ENCODE results near the gene OR10G4. TPM values are rescaled to one million over a fixed set of nuclear protein-coding genes. Genes with fewer than 3 reads are reported as not detected.
"Not testable (repeated sequence)": the region's sequence is repeated elsewhere in the genome, so short reads cannot be mapped to it uniquely, and the experiment has no call there.

Gene OR10G4, protein sequence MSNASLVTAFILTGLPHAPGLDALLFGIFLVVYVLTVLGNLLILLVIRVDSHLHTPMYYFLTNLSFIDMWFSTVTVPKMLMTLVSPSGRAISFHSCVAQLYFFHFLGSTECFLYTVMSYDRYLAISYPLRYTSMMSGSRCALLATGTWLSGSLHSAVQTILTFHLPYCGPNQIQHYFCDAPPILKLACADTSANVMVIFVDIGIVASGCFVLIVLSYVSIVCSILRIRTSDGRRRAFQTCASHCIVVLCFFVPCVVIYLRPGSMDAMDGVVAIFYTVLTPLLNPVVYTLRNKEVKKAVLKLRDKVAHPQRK
- total RNA-seq (2014; rRNA removed; shearing (Covaris generic)), result not detected in 2 replicates

GRCh38 chr11:124012697-124013096 is at the start of gene OR10G4:
Gene OR10G4, plus strand, starts transcription at chr11:124012997. Its CDS starts 2,578 bp downstream, at chr11:124015575.
- no peak for DNase-seq (ENCODE audit: low read depth)

GRCh38 chr11:123973816-123974215 is 39.0 kb upstream of the OR10G4 start:
- DNase-seq (ENCODE audit: low read depth), result peak; percentile 82

DNA sequence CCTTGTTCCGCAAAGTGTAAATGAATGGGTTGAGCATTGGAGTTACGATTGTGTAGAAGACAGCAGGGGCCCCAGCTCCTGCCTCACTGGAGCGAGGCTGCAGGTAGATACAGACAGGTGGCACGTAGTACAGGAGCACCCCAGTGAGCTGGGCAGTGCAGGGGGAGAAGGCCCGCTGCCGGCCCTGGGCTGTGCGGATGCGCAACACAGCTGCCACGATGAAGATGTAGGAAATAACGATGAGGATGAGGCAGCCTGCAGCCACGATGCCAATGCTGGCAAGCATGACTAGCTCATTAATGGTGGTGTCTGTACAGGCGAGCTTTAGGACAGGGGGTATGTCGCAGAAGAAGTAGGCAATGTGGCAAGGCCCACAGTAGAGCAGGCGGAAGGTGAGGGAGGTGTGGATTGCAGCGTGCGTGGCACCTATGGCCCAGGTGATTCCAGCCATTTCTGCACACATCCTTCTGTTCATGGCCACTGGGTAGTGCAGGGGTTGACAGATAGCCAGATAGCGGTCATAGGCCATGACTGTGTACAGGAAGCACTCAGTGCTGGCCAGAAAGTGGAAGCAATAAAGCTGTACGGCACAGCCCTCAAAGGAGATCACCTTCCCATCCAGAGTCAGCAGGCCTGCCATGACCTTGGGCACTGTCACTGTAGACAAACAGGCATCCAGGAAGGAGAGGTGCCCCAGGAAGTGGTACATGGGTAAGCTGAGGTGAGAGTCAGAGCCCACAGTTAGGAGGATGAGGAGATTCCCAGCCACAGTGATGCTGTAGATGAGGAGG is 35.8 kb upstream of the OR10G4 start:
- DNase-seq (ENCODE audit: low read depth), result no peak

DNA sequence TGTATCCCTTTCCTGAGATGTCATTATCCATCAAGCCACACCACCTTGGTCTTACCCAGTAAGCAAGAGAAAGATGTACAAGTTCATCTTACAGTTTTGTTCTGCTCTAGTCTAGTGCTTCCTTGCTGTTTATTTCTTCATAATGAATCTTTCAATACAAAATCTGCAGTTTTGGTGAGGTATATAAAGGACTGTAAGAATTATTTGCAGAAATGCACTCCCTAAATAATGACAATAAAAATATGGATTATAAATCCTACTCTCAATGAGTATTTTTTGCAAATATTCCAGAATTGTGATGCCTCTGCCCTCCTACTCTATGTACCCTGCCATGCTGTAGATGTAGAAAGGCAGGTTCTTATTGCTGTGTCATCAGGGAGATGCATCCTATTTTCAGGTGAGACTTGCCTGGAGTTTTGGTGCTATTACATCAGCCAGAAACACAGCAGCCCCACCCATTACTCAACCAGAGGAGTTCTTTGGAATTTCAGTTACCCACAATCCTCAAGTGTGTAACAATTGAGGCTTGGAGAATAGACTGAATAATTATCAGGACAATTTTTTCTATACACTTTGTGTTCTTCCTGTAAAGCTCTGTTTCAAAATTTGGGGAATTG is 35.0 kb upstream of the OR10G4 start, which contains the start of gene OR10S1:
OR10S1 (minus strand) TSS at position 51 of the 617 bp plus-strand sequence. CDS start 117 bp downstream, outside the sequence.
- no peak for DNase-seq (ENCODE audit: low read depth)

- no peak for DNase-seq (ENCODE audit: low read depth)
Observed at GRCh38 chr11:123979311-123979710, 33.5 kb upstream of the OR10G4 start.

GRCh38 chr11:123995119-123995518 is 17.7 kb upstream of the OR10G4 start, which contains the start of gene OR10G6:
Gene OR10G6, minus strand, starts transcription at chr11:123995161. Its CDS starts 0 bp downstream, at chr11:123995161.
- no peak for DNase-seq (ENCODE audit: low read depth)

- not testable (repeated sequence) for DNase-seq (ENCODE audit: low read depth)
Observed at GRCh38 chr11:124015837-124016236, 3.0 kb downstream of the OR10G4 start.

- DNase-seq (ENCODE audit: low read depth), result no peak
Observed at GRCh38 chr11:124026498-124026897, 13.7 kb downstream of the OR10G4 start, which contains the start of gene OR10G8. Gene OR10G8, plus strand, starts transcription at chr11:124026798. Its CDS starts 2,825 bp downstream, at chr11:124029623.

DNA sequence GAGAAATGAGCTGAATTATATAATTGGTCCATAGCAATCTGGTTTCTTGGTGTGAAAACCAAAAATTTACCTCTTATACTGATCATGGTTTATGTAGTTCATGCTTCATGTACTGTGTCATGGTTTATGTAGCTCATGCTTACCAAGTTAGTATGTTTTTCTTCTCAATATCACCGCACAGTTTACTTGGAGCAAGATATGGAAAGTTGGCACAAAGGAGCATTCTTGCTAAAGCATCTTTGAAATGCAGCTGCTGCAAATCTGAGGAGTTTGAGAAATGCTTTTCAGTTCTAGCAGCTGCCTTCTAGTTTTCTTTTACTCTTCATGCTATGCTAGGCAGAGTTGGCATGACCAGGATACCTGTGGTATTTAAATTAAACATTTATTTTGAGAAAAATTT is 23.9 kb downstream of the OR10G4 start:
- DNase-seq (ENCODE audit: low read depth), result no peak

GRCh38 chr11:124039557-124039956 is 26.8 kb downstream of the OR10G4 start:
- no peak for DNase-seq (ENCODE audit: low read depth)

DNA sequence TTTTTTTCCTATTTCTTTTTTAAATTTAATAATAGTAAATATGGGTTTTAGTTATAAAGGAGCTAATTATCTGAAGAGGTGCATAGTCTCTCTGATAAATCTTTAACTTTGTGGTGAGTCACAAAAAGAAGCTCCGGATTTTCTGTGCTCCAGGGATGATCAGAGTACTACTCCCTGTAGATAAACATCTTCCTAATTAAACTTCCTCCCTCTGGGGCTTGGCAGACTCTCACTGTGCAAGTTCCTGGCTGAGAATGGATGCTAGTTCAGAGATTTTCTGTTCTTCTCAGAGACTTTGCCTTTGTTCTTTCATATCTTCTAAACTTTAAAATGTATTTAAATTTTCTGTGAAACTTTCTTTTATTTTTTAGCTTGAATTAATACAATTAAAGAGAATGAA is 28.5 kb downstream of the OR10G4 start, which contains the start of gene OR10G7:
OR10G7 (minus strand) TSS at position 72 of the 400 bp plus-strand sequence. CDS start 2,324 bp downstream, outside the sequence.
- DNase-seq (ENCODE audit: low read depth), result peak; percentile 25

GRCh38 chr11:124043420-124043819 is 30.6 kb downstream of the OR10G4 start:
- DNase-seq (ENCODE audit: low read depth), result no peak

GRCh38 chr11:124050748-124051147 is 38.0 kb downstream of the OR10G4 start:
- no peak for DNase-seq (ENCODE audit: low read depth)

- no peak for DNase-seq (ENCODE audit: low read depth)
Observed at GRCh38 chr11:124052966-124053365, 40.2 kb downstream of the OR10G4 start.

Other genes with a start within 250 kb of the OR10G4 start
- gene OR6M1, start 206.6 kb upstream of the OR10G4 start, total RNA-seq (2014; rRNA removed; shearing (Covaris generic)), result not detected in 2 replicates
- gene TMEM225, start 127.3 kb upstream of the OR10G4 start, total RNA-seq (2014; rRNA removed; shearing (Covaris generic)), result not detected in 2 replicates
- gene OR8D4, start 110.8 kb upstream of the OR10G4 start, total RNA-seq (2014; rRNA removed; shearing (Covaris generic)), result not detected in 2 replicates
- gene OR4D5, start 73.4 kb upstream of the OR10G4 start, total RNA-seq (2014; rRNA removed; shearing (Covaris generic)), result not detected in 2 replicates
- not detected in 2 replicates for gene OR6T1, start 69.2 kb upstream of the OR10G4 start, total RNA-seq (2014; rRNA removed; shearing (Covaris generic))
- gene OR10S1, start 35.2 kb upstream of the OR10G4 start, total RNA-seq (2014; rRNA removed; shearing (Covaris generic)), result not detected in 2 replicates
- not detected in 2 replicates for gene OR10G6, start 17.8 kb upstream of the OR10G4 start, total RNA-seq (2014; rRNA removed; shearing (Covaris generic))
- gene OR10G9, start 10.0 kb downstream of the OR10G4 start, total RNA-seq (2014; rRNA removed; shearing (Covaris generic)), result not detected in 2 replicates
- not detected in 2 replicates for gene OR10G8, start 13.8 kb downstream of the OR10G4 start, total RNA-seq (2014; rRNA removed; shearing (Covaris generic))
- not detected in 2 replicates for gene OR10G7, start 28.3 kb downstream of the OR10G4 start, total RNA-seq (2014; rRNA removed; shearing (Covaris generic))
- 0.39 and 1.8 TPM in 2 replicates for gene VWA5A, start 102.5 kb downstream of the OR10G4 start, total RNA-seq (2014; rRNA removed; shearing (Covaris generic))
- not detected in 2 replicates for gene OR10D3, start 170.3 kb downstream of the OR10G4 start, total RNA-seq (2014; rRNA removed; shearing (Covaris generic))
- not detected in 2 replicates for gene OR8G1, start 228.1 kb downstream of the OR10G4 start, total RNA-seq (2014; rRNA removed; shearing (Covaris generic))
- gene OR8G5, start 243.4 kb downstream of the OR10G4 start, total RNA-seq (2014; rRNA removed; shearing (Covaris generic)), result not detected in 2 replicates